HepG2 (cell line): ENCODE data around the gene PNLDC1. TPM values are rescaled to one million over a fixed set of nuclear protein-coding genes. Genes with fewer than 3 reads are reported as not detected.

Experiments
- ARHGAP35 ChIP-seq: sonication (generic); formaldehyde crosslinking; IDR thresholded peaks from 2 replicates; pipeline ENCODE4 v1.9.0; 2022; ENCODE audit warnings: mild to moderate bottlenecking, inconsistent platforms, moderate library complexity, missing genetic modification reagents, borderline replicate concordance
- ARID2 ChIP-seq: sonication (generic); formaldehyde crosslinking; IDR thresholded peaks from 2 replicates; pipeline ENCODE4 v1.8.1; 2022; ENCODE audit warnings: mild to moderate bottlenecking, missing genetic modification reagents, borderline replicate concordance
- BORCS8-MEF2B ChIP-seq: sonication (generic); formaldehyde crosslinking; IDR thresholded peaks from 2 replicates; pipeline ENCODE4 v1.8.0; 2022; ENCODE audit warnings: mild to moderate bottlenecking, missing genetic modification reagents
- ERF ChIP-seq: IDR thresholded peaks from 2 replicates; pipeline ENCODE4 v1.6.1; 2018; ENCODE audit warnings: missing biosample characterization, missing genetic modification reagents
- FOSL1 ChIP-seq: sonication (generic); formaldehyde crosslinking; IDR thresholded peaks from 2 replicates; pipeline ENCODE4 v1.9.0; 2021; ENCODE audit warnings: missing genetic modification reagents, borderline replicate concordance
- FOXA3 ChIP-seq: IDR thresholded peaks from 2 replicates; pipeline ENCODE4 v1.6.1; 2016; ENCODE audit warnings: missing genetic modification reagents, missing compliant biosample characterization
- FOXK1 ChIP-seq: sonication (generic); formaldehyde crosslinking; IDR thresholded peaks from 2 replicates; pipeline ENCODE4 v1.4.0; 2020; ENCODE audit warnings: low read depth, missing genetic modification reagents, borderline replicate concordance
- FOXK2 ChIP-seq: fragments of 450-650 bp; IDR thresholded peaks from 2 replicates; pipeline ENCODE4 v1.6.1; 2016
- KLF15 ChIP-seq: sonication (generic); formaldehyde crosslinking; IDR thresholded peaks from 2 replicates; pipeline ENCODE4 v1.8.1; 2023; ENCODE audit warnings: borderline replicate concordance, mild to moderate bottlenecking, inconsistent platforms, missing genetic modification reagents, mixed read lengths
- SKI ChIP-seq: fragments of 450-650 bp; IDR thresholded peaks from one replicate; pipeline ENCODE4 v1.6.1; 2018; ENCODE audit warnings: mild to moderate bottlenecking; ENCODE audit not compliant: partially characterized antibody
- SOX6 ChIP-seq, 2 experiments: fragments of 450-650 bp in 1 of 2; sonication (generic) in 1 of 2; formaldehyde crosslinking in 1 of 2; IDR thresholded peaks; 2 replicates each; pipeline versions ENCODE4 v1.4.0 to v1.6.1; 2017 to 2020; ENCODE audit warnings: antibody characterized with exemption in 1 of 2, mild to moderate bottlenecking in 1 of 2, missing genetic modification reagents in 1 of 2
- ZNF12 ChIP-seq: sonication (generic); formaldehyde crosslinking; IDR thresholded peaks from 2 replicates; pipeline ENCODE4 v1.5.0; 2020; ENCODE audit warnings: missing genetic modification reagents
- ZNF468 ChIP-seq: sonication (generic); formaldehyde crosslinking; IDR thresholded peaks from 2 replicates; pipeline ENCODE4 v1.8.0; 2022; ENCODE audit warnings: mild to moderate bottlenecking, moderate library complexity, missing genetic modification reagents
- ZNF510 ChIP-seq: sonication (generic); formaldehyde crosslinking; IDR thresholded peaks from 2 replicates; pipeline ENCODE4 v1.4.0; 2020; ENCODE audit warnings: low read depth, mild to moderate bottlenecking, missing genetic modification reagents
- ZNF652 ChIP-seq: IDR thresholded peaks from 2 replicates; pipeline ENCODE4 v1.6.1; 2016; ENCODE audit warnings: low read depth, borderline replicate concordance
- ZNF724P ChIP-seq: sonication (generic); formaldehyde crosslinking; IDR thresholded peaks from 2 replicates; pipeline ENCODE4 v1.8.0; 2022; ENCODE audit warnings: missing genetic modification reagents, borderline replicate concordance
- polyA plus RNA-seq, 8 experiments: library from polyadenylated mRNA; depleted of rRNA in 3 of 8; stranded (reverse) in 7 of 8; unstranded in 1 of 8; fragments of >200 nt; fragmentation: Illumina TruSeq in 4 of 8; extraction: Trizol in 4 of 8; gene quantifications; 2 replicates each; pipeline versions ENCODE4 v1.2.1 to v1.2.3, GENCODE V29; 2011 to 2016; ENCODE audit warnings: low read depth in 4 of 8, missing spikeins in 1 of 8, mixed read lengths in 1 of 8; ENCODE audit not compliant: insufficient read depth in 1 of 8
- total RNA-seq, 5 experiments: library from RNA; depleted of rRNA; stranded (reverse); fragments of >200 nt; fragmentation: Illumina TruSeq; extraction: Trizol; gene quantifications; 2 replicates each; pipeline ENCODE4 v1.2.3, GENCODE V29; 2016; ENCODE audit warnings: low read depth in 1 of 5
- TF ChIP-seq, protein P1 (sequence below): sonication (generic); formaldehyde crosslinking; IDR thresholded peaks from 2 replicates; pipeline ENCODE4 v1.4.0; 2020; ENCODE audit warnings: missing genetic modification reagents
- TF ChIP-seq, protein P2 (sequence below): sonication (generic); formaldehyde crosslinking; IDR thresholded peaks from 2 replicates; pipeline ENCODE4 v1.5.0; 2020; ENCODE audit warnings: missing genetic modification reagents
- TF ChIP-seq, protein P3 (sequence below): sonication (generic); formaldehyde crosslinking; IDR thresholded peaks from 2 replicates; pipeline ENCODE4 v1.4.0; 2020; ENCODE audit warnings: mild to moderate bottlenecking, missing genetic modification reagents
- TF ChIP-seq, protein P4 (sequence below): sonication (generic); formaldehyde crosslinking; IDR thresholded peaks from 2 replicates; pipeline ENCODE4 v1.4.0; 2020; ENCODE audit warnings: missing genetic modification reagents, borderline replicate concordance

PNLDC1 gene
- total and polyA plus RNA-seq, 2 of the 13 experiments (the other 11 are each of a cell fraction or from before 2014, with no cell fraction given): not detected

DNA sequence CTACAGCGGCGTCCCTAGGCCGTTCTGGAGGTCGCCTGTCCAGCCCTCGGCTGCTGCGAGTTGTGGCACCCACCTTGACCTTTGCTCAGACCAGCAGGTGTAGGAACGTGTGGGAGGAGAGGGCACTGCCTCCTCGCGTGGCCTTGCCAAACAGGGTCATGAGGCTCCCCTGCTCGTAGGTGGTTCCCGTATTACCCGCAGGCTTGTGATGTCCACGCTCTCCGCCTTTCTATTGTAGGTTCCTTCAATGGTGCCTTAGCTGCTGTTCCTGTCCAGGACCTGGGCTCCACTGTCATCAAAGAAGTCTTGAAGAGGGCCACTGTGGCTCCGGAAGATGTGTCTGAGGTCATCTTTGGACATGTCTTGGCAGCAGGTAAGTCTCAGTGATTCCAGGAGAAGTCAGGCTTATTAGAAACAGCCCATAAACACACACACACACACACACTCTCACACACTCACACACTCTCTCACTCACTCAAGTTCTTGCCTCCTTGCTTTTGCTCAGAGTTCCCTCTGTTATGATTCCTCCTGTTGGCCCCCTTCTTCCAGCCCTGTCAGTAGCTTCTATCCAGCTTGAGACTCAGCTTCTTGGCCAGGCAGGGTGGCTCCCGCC is 37.3 kb upstream of the PNLDC1 start (continued):
- TF ChIP-seq, protein P1, sequence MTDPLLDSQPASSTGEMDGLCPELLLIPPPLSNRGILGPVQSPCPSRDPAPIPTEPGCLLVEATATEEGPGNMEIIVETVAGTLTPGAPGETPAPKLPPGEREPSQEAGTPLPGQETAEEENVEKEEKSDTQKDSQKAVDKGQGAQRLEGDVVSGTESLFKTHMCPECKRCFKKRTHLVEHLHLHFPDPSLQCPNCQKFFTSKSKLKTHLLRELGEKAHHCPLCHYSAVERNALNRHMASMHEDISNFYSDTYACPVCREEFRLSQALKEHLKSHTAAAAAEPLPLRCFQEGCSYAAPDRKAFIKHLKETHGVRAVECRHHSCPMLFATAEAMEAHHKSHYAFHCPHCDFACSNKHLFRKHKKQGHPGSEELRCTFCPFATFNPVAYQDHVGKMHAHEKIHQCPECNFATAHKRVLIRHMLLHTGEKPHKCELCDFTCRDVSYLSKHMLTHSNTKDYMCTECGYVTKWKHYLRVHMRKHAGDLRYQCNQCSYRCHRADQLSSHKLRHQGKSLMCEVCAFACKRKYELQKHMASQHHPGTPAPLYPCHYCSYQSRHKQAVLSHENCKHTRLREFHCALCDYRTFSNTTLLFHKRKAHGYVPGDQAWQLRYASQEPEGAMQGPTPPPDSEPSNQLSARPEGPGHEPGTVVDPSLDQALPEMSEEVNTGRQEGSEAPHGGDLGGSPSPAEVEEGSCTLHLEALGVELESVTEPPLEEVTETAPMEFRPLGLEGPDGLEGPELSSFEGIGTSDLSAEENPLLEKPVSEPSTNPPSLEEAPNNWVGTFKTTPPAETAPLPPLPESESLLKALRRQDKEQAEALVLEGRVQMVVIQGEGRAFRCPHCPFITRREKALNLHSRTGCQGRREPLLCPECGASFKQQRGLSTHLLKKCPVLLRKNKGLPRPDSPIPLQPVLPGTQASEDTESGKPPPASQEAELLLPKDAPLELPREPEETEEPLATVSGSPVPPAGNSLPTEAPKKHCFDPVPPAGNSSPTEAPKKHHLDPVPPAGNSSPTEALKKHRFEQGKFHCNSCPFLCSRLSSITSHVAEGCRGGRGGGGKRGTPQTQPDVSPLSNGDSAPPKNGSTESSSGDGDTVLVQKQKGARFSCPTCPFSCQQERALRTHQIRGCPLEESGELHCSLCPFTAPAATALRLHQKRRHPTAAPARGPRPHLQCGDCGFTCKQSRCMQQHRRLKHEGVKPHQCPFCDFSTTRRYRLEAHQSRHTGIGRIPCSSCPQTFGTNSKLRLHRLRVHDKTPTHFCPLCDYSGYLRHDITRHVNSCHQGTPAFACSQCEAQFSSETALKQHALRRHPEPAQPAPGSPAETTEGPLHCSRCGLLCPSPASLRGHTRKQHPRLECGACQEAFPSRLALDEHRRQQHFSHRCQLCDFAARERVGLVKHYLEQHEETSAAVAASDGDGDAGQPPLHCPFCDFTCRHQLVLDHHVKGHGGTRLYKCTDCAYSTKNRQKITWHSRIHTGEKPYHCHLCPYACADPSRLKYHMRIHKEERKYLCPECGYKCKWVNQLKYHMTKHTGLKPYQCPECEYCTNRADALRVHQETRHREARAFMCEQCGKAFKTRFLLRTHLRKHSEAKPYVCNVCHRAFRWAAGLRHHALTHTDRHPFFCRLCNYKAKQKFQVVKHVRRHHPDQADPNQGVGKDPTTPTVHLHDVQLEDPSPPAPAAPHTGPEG (CRISPR knock-in tag): no peak
- TF ChIP-seq, protein P2, sequence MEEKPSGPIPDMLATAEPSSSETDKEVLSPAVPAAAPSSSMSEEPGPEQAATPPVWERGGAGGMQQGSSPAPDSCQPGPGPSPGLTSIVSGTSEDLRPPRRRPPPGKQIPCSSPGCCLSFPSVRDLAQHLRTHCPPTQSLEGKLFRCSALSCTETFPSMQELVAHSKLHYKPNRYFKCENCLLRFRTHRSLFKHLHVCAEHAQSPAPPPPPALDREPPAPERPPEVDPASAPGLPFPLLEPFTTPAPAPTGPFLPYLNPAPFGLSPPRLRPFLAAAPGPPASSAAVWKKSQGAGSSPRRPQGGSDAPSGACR (CRISPR knock-in tag): peak; percentile 80
- TF ChIP-seq ZNF652 (CRISPR knock-in tag) (no peak), FOXK1 (CRISPR knock-in tag) (no peak), FOSL1 (CRISPR knock-in tag) (no peak; the same call in 1 of the 2 replicates), ZNF724P (CRISPR knock-in tag) (no peak; the same call in 1 of the 2 replicates), KLF15 (0 out of 2 replicates have a peak, but pooled peaks have one; percentile 84), ZNF12 (CRISPR knock-in tag) (peak; percentile 81), ZNF468 (CRISPR knock-in tag) (peak; percentile 98), FOXA3 (CRISPR knock-in tag) (peak; percentile 63), ERF (CRISPR knock-in tag) (no peak), ARHGAP35 (CRISPR knock-in tag) (no peak), SKI (no peak), SOX6 (IDR thresholded peaks at IDR 0.05) (no peak), SOX6 (CRISPR knock-in tag; IDR thresholded peaks at IDR 0.05) (no peak), FOXK2 (0 out of 2 replicates have a peak, but pooled peaks have one; percentile 23), BORCS8-MEF2B (CRISPR knock-in tag) (no peak; the same call in none of the 2 replicates), ARID2 (CRISPR knock-in tag) (no peak), ZNF510 (no peak)
- TF ChIP-seq, protein P3, sequence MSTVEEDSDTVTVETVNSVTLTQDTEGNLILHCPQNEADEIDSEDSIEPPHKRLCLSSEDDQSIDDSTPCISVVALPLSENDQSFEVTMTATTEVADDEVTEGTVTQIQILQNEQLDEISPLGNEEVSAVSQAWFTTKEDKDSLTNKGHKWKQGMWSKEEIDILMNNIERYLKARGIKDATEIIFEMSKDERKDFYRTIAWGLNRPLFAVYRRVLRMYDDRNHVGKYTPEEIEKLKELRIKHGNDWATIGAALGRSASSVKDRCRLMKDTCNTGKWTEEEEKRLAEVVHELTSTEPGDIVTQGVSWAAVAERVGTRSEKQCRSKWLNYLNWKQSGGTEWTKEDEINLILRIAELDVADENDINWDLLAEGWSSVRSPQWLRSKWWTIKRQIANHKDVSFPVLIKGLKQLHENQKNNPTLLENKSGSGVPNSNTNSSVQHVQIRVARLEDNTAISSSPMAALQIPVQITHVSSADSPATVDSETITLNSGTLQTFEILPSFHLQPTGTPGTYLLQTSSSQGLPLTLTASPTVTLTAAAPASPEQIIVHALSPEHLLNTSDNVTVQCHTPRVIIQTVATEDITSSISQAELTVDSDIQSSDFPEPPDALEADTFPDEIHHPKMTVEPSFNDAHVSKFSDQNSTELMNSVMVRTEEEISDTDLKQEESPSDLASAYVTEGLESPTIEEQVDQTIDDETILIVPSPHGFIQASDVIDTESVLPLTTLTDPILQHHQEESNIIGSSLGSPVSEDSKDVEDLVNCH (CRISPR knock-in tag): no peak
- TF ChIP-seq, protein P4, sequence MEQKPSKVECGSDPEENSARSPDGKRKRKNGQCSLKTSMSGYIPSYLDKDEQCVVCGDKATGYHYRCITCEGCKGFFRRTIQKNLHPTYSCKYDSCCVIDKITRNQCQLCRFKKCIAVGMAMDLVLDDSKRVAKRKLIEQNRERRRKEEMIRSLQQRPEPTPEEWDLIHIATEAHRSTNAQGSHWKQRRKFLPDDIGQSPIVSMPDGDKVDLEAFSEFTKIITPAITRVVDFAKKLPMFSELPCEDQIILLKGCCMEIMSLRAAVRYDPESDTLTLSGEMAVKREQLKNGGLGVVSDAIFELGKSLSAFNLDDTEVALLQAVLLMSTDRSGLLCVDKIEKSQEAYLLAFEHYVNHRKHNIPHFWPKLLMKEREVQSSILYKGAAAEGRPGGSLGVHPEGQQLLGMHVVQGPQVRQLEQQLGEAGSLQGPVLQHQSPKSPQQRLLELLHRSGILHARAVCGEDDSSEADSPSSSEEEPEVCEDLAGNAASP (CRISPR knock-in tag): peak; percentile 70; the same call in 1 of the 2 replicates
